Kidney epithelial cell (primary cell): ENCODE measurements around the gene ERBB2. TPM values are rescaled to one million over a fixed set of nuclear protein-coding genes. Genes with fewer than 3 reads are reported as not detected.

ENCODE experiments used
- DNase-seq: peaks from one replicate; pipeline ENCODE4 v3.0.0-alpha.2; 2010; ENCODE audit warnings: low read depth
- H3K27me3 ChIP-seq: 2 replicates; pipeline ENCODE4 v1.6.0; 2011; ENCODE audit warnings: low read length; ENCODE audit not compliant: control insufficient read depth, insufficient read depth
- H3K36me3 ChIP-seq: 2 replicates; pipeline ENCODE4 v1.5.1; 2011; ENCODE audit warnings: low read length; ENCODE audit not compliant: control insufficient read depth, insufficient read depth
- H3K4me3 ChIP-seq: 2 replicates; pipeline ENCODE4 v1.5.1; 2011; ENCODE audit warnings: low read depth, mild to moderate bottlenecking, control low read depth, low read length
- total RNA-seq: library from RNA; depleted of rRNA; stranded (reverse); fragments of >200 nt; gene quantifications from 2 replicates; pipeline ENCODE4 v1.2.3, GENCODE V29; 2015
- TF ChIP-seq, protein P1 (sequence below): IDR thresholded peaks from 2 replicates; pipeline ENCODE4 v1.5.1; 2011; ENCODE audit warnings: mild to moderate bottlenecking, moderate library complexity, low read length, control low read depth, inconsistent platforms; ENCODE audit not compliant: insufficient read depth, poor library complexity, severe bottlenecking

ERBB2 gene
- total RNA-seq, 1 donor from 2014 or later: 44.1 TPM

DNA sequence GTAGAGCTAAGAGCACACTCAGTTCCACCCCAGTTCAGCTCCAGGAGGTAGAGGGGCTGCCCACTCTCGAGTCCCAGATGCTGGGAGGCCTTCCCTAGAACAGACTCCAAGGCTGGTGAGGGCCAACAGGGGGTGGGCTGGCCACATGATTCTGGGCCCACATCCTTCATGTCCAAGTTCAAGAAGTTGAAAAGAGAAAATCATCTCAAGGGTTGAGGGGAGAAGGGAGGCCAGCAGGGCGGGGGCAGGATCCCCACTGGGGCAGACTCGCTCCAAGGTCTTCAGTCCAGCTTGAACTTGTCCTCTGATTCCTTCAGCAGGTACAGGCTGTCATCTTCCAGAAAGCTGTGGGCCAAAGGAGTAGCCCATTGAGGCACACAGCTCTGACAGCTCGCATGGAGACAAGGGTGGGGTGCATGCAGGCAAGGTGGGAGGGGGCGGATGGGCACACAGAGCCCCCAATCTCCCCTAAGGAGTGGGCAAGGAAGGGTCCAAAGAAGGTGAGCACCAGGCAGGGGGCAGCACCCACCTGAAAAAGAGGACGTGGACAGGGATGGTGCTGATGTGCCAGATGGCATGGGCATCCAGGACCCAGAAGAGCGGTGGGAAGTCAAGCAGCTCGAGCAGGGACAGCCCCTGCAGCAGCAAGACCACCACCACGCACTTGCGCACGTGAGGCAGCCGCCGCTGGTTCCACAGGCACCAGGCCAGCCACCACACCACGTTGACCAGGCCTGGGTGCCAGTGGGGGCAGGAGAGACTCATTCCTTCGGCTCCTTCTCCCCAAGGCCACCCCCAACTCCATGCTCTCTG, 27.1 kb upstream of the ERBB2 start:
- TF ChIP-seq, protein P1, sequence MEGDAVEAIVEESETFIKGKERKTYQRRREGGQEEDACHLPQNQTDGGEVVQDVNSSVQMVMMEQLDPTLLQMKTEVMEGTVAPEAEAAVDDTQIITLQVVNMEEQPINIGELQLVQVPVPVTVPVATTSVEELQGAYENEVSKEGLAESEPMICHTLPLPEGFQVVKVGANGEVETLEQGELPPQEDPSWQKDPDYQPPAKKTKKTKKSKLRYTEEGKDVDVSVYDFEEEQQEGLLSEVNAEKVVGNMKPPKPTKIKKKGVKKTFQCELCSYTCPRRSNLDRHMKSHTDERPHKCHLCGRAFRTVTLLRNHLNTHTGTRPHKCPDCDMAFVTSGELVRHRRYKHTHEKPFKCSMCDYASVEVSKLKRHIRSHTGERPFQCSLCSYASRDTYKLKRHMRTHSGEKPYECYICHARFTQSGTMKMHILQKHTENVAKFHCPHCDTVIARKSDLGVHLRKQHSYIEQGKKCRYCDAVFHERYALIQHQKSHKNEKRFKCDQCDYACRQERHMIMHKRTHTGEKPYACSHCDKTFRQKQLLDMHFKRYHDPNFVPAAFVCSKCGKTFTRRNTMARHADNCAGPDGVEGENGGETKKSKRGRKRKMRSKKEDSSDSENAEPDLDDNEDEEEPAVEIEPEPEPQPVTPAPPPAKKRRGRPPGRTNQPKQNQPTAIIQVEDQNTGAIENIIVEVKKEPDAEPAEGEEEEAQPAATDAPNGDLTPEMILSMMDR: no peak
- DNase-seq: no peak
- Histone ChIP-seq H3K27me3 (peaks cover 33% of the 10 kb centered on the region), H3K4me3 (no peak overlapping the region), H3K36me3 (no peaks in the 10 kb centered on the region)

DNA sequence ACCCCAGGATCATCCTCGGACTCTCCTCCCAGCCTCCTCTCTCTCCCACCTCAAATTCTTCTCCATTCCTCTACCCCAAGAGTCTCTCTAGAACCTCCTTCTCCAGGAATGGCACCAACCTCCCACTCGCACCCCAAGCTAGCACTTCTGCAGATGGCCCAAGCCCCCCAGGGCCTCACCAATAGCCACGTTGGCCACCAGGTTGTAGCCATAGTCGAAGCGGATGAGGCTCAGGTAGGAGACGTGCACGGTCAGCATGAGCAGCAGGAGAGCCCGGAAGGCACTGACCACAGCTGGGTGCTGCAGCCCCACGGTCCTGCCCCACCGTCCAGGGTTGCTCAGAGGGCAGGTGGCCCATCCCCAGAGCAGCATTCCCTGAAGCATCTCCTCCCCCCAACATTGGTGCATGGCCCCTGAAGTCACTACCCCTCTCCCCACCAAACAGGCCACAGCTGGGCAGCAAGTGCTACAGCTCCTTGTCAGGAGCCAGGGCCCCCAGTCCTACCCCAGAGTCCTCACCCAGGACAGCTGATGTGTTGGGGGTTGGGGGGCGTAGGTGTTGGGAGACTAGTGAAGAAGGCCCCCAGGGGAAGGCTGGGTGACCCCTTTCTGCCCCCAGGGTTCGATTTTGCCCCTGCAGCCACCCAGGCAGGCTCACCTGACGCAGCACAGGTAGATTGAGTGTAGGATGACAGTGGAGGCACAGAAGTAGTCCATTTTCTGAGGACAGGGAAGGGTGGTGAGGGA, 26.4 kb upstream of the ERBB2 start:
- no peak for DNase-seq
- TF ChIP-seq, protein P1: no peak
- Histone ChIP-seq H3K4me3 (no peak overlapping the region), H3K36me3 (no peaks in the 10 kb centered on the region), H3K27me3 (peaks cover 26% of the 10 kb centered on the region)

DNA sequence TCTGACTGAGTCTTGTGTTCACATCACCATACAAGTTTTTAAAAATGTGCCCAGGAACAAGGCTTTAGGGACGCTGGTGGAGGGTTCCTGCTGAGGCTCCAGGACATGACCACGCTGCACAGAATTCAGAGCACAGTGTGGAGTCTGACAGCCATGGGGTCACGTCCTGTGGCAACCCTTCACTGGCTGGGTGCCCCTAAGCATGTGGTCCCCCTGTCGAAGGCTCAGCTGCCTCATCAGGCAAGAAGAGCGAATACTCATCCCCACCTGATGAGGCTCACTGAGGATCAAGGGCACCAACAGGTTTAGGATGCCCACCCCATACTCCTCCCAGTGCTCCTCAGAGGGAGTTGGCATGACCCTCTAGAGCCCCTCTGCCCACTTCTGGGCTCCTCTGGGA, 25.7 kb upstream of the ERBB2 start:
- peaks cover 22% of the 10 kb centered on the region for H3K27me3 ChIP-seq
- DNase-seq: no peak
- H3K4me3 ChIP-seq: no peak overlapping the region
- TF ChIP-seq, protein P1: no peak
- H3K36me3 ChIP-seq: no peaks in the 10 kb centered on the region

DNA sequence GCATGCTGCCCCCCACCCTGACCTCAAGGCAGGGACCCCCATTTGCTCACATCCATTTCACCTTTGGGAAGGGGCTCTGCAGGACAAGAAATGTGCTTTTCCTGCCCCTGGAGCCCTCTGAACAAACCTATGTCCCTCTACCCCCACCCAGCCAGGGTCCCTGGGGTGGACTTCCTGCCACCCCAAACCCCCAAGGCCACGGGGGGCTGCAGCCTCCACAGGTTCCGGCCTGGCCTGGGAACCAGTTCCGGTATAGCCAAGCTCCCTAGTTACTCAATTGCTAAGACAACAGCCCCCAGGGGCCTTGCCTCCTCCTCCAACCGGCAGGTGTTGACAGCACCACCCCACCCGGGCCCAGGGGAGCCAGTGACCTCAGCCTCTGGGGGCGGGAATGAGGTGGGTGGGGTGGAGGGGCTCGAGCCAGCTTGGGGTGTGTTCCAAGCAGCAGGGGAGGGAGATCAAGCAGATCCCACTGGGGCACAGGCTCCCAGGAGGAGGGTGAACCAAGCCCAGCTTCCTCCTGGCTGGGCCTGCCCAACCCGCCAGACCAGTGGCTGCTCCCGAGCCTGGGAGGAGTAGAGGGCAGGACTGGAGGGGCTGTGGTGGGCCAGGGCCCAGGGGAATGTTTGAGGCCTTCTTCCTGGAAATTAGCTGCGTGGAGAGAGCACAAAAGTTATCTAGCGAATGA, 25.0 kb upstream of the ERBB2 start:
- no peak for DNase-seq
- Histone ChIP-seq H3K4me3 (no peak overlapping the region), H3K27me3 (peaks cover 17% of the 10 kb centered on the region), H3K36me3 (no peaks in the 10 kb centered on the region)
- TF ChIP-seq, protein P1: no peak

DNA sequence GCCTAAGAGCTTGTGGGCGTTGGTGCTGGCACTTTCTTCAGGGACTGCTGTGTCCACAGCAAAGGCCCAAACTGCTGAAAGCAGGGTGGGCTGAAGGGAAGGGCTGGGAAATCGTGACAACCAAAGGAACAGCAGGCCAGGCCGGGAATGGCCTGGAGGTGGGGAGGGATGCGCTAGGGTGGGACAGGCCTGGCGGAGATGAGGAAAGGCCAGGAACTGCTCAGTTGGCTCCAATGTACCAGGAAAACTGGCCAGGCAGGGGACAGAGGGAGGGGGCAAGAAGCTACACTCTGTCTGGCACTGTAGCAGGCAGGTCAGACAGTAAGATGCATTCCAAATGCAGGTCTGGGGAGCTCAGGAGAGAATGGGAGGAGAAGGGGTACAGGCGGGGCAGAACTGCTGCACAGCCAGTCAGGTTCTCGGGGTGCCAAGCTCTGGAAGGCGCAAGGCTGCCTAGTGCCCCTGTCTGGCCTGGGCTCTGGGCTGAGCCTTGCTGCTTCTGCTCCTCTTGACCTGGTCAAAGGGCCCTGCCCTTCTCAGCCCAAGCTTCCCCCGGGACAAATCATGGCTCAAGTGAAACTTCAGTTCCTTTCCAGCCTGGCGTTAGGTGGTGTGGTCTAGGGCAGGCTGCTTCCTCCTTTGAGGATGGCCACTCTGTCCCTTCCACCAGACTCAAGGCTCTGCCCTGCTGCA, 24.3 kb upstream of the ERBB2 start:
- DNase-seq: no peak
- Histone ChIP-seq H3K4me3 (no peak overlapping the region), H3K36me3 (no peaks in the 10 kb centered on the region), H3K27me3 (peaks cover 13% of the 10 kb centered on the region)
- TF ChIP-seq, protein P1: no peak
